GM19035 (cell line): ENCODE data around the gene PLIN4.

Source experiments
- ATAC-seq: cut with Tn5 transposase; IDR thresholded peaks from one replicate; pipeline ENCODE4 v1.9.1; 2021; ENCODE audit not compliant: unreplicated experiment

Gene PLIN4

DNA sequence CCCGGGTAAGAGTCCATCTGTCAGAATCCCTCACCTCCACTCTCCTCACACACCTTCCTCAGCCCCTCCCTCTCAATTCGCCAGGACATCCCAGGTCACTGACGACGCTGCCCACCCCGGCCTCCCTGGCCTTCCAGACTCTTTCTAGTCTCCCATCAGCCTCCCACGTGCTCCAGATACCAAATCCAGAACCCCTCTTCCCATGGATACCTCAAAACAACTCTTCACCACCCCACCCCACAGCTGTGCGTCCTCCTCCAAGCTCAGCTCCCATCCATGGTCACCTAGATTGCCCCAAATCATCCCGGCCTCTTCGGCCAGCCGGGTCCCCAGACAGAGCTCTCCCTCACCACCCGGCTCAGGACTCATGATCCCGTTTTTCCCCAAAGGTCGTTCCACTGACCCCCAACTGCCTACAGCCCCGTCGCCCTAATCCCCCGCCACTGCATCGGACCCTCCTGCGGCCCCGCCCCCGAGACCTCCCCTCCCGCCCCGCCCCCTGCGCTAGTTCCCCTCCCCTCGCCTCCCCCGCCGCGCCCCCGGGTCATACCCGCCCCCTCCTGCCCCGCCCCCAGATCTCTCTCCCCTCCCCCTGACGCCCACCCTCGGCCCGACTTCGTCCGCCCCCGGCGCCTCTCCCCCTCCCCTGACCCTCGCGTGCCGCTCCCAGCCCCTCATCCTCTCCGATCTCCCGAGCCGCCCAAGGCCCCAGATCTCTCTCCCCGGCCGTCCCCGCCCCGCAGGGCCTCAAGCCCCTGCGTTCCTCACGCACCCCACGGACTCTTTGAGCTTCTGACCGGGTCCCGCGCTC lies 61.2 kb downstream of the PLIN4 start:
- peak; percentile 12 for ATAC-seq

DNA sequence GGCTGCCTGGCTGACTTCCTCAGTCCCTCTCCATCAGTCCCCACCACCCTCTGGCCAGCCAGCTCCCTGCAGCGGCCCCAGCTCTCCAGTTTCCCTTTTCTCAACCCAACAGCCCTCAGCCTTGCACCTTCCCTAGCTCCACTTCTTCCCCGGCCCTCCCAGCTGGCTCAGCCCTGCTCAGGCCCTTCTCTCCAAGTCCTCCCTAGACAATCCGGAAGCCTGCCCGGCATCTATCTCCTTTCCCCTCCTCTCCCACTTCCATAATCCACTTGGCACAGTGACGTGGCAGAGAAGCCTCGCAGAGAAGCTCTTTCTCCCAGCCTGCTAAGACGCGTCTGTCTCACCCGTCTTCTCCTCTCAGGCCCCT lies 61.8 kb downstream of the PLIN4 start:
- no peak for ATAC-seq

DNA sequence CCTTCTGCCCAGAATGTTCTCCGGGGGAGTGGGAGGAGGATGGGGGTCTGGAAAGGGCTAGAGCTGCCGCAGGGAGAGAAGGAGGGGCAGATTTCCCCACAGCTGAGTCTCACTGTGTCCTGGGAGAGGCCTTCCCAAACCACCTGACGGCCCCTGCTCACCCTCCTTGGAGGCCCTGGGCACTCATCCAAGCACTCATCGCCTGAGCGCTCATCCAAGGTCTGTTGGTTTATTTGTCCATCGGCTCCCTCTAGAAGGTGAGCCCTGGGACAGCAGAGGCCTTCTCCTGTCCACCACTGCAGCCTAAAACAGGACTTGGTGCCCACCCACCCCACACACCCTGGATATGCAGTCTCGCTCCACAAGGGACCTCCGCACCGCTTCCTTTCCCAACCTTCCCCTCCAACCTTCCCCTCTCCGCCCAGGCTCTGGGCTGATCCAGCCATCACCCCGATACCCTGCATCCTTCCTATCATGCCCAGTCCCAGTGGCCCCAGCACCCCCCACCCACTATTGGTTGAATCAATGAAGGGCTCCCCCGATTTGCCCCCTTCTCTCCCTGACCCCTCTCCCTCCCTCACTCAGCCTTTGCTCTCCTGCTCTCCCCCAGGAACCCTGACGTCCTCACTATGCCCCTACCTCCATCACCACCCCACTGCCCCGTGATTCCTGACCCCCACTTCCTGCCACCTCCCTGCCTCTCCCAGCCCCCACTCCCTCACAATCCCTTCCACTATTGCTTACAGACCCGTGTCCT lies 62.4 kb downstream of the PLIN4 start:
- no peak for ATAC-seq

DNA sequence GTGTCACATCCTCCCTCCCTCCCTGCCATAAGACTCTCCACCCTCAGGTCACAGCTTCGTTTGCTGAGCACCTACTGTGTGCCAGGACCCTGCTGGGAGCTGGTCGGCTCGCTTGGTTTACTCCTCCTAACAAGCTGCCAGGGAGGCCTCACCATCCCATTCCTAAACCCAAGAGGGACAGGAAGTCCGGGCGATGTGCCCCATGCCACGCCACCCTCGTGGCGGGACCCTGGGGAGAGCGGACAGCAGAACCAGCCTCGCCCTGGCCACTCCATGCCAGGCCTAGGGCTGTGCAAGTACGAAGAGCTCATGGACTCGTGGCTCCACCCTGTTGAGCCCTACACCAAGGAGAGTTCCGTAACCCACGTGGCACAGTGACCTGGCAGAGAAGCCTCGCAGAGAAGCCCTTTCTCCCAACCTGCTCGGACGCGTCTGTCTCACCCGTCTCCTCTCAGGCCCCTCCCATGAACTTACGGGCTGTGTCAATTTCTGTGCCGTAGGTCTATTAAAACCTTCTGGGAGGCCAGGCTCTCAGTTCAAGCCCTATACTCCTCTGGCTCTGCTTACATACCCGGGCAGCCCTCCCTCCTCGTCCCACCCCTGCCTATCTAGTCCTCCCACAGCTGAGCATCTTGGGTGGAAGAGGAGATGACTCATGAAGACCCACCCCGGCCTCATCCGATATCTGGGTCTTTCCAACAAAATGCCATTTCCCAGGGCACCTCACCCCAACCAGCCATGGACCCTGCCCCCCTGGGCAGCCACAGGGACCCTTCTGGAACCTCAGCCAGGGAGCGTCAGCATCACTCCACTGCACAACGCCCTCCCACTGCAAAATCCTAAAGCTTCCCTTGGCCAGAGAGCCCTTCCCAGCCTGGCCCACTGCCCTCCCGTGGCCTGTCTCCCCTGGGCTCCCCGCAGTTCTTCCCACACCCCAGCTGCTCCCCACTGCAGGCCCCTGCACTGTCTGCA lies 63.3 kb downstream of the PLIN4 start:
- no peak for ATAC-seq

DNA sequence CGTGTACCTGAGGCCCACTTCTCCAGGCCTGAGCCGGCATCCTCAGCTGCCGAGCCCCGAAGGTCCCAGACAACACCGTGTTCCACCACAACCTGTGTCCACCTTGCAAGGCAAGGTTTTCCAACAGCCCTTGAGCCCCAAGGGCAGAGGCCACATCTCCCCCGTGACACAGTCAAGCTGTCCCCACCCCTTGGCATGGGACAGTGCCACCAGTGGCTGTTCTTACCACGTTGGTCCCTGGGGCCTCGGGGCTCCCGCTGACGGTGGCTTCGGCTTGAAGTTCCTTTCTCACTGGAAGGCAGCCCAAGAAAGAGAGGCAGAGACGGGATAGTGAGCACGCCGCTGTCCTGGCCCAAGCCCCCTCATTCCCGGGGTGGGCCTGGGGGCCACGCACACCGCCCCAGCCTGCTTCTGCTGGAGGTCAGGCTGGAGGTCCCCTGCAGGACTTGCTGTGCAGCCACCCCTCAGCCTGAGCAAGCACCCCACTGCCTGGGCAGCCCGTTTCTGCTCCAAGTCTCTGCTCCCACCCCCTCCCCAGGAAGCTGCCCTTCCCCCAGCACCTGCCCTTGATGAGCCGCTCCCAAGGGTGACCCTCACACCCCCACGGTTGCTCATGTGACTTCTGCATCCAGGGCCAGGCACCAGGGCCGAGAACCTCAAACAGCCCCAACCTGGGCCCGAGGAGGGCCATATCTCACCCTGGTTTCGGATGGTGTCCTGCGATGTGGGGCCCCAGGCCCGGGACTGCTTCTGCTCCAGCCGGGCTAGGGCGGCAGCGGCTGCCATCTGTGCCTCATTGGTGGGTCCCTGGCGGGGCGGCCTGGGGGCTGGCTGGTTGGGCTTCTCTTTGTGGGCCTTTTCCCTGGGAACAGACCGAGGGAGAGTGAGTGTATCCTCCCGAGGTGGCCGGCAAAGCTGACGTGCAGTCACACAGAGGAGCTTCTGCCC lies 64.8 kb downstream of the PLIN4 start:
- ATAC-seq = no peak

DNA sequence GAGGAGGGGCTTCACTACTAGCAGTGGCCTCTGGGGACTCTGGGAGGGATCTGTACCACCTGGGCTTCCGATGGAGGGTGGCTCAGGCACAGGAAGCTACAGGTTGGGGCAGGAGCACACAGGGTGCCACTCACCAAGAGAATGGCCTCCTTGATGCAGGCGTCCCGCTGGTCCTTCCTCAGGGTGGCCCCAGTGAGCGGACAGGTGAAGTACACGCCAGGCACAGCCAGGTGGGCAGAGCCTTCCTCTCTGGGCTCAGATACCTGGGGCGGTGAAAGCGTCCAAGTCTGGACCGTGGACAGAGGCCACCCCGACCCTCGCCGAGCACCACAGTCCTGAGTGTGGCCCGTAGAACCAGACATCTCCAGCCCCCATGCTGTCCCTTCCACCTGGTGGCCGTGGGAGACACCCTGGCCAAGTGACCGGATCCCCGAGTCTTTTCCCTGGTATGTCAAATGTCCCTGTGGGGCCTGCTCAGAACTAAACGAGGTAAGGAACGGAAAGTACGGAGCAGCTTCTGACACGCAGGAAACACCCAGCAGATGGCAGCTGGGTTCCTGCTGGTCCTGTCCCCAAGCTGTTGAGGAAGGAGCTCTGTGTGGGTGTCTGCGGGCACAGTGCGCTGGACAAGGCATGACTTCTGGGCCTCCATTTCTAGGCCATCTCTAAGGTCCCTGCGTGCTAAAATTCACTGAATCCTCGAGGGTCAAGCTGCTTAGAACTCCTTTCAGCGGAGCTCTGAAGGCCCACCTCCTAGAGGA lies 65.9 kb downstream of the PLIN4 start:
- ATAC-seq = no peak
